NCI-H226 (cell line): ENCODE results near the gene SFXN4.

ENCODE experiments used
- DNase-seq: peaks from one replicate; pipeline ENCODE4 v3.0.0-alpha.2; 2015

SFXN4 gene

DNA sequence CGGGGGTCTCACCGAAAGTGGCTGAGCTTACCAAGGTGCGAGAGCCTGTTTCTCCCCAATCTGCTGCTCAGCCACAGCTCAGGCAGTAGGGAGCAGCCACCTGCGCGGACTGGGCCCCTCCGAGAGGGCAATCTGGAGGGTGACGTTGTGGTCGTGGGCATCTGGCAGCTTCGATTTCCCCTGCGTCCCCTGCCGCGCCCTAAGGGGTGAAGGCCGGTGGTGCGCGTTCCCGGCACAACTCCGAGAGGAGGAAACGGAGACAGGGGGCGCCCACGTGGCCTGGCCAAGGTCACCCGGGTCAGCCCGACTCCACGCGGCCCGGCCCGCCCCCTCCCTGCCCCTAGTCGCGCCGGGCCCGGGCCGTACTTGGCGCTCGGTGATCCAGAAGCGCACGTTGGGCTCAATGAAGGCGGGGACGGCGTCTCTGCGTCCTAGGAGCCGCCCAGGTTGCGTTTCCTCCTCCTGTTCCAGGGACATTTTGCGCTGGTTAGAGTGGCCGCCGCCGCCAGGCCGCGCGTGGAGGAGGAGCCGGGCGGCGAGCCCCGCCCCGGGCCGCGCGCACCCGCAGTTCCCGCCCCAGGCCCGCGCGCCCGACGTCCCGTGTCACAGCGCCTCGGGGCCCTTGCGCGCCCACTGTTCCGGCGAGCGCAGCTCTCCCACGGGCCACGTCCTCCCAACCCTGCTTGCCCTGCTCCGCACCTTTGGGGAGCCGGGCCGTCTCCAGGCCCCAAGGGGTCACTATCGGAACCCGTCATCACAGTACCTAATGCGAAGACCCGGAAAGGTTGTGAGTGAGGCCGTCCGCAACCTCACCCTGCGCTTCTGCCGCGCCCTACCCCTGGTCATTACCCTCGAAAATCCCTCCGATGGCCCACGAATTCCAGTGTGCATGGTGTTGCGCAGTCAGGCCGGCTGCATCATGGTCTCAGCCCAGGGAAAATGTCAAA lies at the start of gene SFXN4:
Gene SFXN4 (minus strand): TSS at position 544 of the 947 bp plus-strand sequence. CDS start 67 bp downstream, at position 477.
- DNase-seq, result peak; percentile 16

GRCh38 chr10:119211625-119212441 lies 46.3 kb upstream of the SFXN4 start:
- no peak for DNase-seq

DNA sequence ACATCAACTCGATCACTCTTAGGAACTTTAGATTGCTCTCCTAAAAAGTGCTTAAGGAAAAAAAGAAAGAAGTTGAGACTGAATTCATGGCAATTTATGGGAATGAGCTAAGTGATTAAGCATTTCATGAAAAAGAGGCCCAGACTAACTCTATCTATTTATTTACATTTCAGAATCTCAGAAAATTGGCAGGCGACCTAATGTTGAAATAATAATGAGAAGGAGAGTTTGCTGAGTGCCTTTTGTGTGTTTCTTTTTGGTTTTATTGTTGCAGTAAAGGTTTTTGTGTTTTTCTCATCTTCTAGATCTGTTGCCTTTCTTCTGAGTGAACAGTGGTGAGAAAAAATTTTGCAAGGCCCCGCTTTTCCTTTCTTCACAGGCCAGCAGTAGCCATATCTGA lies 45.7 kb upstream of the SFXN4 start:
- no peak for DNase-seq

GRCh38 chr10:119210633-119211032 lies 45.1 kb upstream of the SFXN4 start:
- DNase-seq, result no peak

- no peak for DNase-seq
These were observed 44.3 kb upstream of the SFXN4 start for GRCh38 chr10:119209736-119210355.

DNA sequence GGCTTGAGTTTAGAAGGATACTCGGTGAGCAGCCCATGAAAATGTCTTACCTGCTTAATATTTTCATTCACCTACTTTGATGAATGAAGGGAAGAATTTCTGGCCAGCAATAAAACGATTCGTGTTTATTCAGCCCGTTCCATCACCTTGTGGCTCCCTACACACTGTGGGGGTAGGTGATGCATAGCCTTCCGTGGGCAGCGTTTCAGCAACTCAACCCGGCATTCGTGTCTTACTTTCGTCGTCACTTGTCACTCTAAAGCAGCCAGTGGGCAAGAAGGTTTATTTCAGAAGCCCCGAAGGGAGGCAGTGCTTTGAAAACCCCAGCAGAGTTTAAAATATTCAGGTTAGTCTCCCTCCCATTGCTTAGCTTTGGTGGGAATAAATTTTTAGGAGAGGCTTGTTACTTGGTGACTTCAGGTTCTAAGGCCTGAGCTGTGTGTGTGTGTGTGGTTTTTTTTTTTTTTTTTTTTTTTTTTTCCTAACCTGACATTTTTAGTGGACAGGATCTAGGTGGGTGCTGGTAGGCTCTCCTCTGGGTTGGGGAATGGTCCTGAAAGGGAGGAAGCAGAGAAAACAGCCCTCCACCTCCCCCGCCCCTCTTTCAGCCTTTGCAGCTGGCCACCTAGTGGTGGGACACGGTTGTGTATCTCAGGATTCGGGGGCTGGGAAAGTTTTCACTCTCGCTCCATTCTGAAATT lies 43.7 kb upstream of the SFXN4 start:
- no peak for DNase-seq

DNA sequence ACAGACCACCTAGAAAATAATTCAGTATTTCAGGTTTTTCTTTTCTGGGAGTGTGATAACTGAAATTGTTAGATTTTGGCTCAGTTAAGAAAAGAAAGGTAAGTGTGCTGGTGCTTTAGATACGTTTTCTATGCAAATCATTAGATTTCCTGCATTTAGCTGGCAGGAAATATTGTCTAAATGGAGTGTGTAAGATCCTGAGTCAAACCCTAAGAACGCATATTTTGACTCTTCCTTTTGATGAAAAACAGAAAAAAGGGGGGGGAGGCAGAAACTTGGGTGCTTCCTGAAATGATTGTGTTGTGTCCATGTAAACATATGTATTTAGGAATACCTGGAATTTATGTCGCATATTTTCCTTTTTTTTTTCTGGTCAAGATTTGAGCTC lies 43.0 kb upstream of the SFXN4 start:
- no peak for DNase-seq

- DNase-seq, result no peak
These were observed 42.4 kb upstream of the SFXN4 start for GRCh38 chr10:119207713-119208552.

- peak; percentile 84 for DNase-seq
These were observed 41.8 kb upstream of the SFXN4 start, which contains the start of gene GRK5 for GRCh38 chr10:119207366-119207666. GRK5 (plus strand) TSS chr10:119207571; CDS start chr10:119207918, 347 bp downstream.

GRCh38 chr10:119206603-119207365 lies 41.3 kb upstream of the SFXN4 start:
- DNase-seq, result peak; percentile 26

GRCh38 chr10:119205894-119206602 lies 40.5 kb upstream of the SFXN4 start:
- no peak for DNase-seq

DNA sequence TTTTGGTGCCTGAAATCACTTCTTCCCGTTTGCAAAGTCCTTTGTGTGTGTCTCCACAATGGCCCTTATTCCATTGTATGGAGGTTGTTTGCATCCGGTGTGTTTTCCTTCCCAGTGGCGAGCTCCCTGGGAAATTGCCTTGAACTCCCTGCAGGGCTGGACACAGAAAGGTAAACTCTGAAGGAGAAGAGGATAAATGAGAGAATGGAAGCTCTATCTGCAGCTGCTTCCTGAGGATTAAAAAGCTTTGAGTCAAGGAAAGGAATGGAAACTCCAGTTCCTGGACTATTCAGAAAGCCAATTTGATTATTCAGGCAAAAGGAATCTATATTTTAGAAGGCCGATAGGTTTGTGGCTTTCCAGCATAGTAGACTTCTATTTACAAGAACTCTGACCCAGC lies 37.5 kb upstream of the SFXN4 start:
- no peak for DNase-seq

- DNase-seq, result no peak
These were observed 35.7 kb upstream of the SFXN4 start for GRCh38 chr10:119201233-119201632.

GRCh38 chr10:119199231-119199992 lies 33.9 kb upstream of the SFXN4 start:
- peak; percentile 36 for DNase-seq

DNA sequence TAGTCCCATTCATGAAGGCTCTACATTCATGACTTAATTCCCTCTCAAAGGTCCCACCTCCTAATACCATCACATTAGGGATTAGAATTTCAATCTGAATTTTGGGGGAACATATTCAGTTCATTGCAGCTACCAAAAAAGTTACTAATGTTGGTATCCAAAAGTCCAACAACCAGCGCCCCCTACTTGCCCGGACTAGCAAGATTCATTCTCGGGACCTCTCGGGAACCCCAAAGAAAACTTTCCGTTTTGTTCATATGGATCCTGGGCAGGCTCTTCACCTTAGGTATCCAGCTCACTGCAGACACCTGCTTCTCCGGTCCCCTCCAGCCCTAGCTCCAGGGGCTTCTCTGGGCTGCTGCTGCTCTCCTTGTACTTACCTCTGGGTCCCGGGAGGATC lies 32.9 kb upstream of the SFXN4 start:
- DNase-seq, result no peak

- no peak for DNase-seq
These were observed 32.4 kb upstream of the SFXN4 start for GRCh38 chr10:119197921-119198320.

GRCh38 chr10:119191881-119192280 lies 26.4 kb upstream of the SFXN4 start:
- peak; percentile 66 for DNase-seq

DNA sequence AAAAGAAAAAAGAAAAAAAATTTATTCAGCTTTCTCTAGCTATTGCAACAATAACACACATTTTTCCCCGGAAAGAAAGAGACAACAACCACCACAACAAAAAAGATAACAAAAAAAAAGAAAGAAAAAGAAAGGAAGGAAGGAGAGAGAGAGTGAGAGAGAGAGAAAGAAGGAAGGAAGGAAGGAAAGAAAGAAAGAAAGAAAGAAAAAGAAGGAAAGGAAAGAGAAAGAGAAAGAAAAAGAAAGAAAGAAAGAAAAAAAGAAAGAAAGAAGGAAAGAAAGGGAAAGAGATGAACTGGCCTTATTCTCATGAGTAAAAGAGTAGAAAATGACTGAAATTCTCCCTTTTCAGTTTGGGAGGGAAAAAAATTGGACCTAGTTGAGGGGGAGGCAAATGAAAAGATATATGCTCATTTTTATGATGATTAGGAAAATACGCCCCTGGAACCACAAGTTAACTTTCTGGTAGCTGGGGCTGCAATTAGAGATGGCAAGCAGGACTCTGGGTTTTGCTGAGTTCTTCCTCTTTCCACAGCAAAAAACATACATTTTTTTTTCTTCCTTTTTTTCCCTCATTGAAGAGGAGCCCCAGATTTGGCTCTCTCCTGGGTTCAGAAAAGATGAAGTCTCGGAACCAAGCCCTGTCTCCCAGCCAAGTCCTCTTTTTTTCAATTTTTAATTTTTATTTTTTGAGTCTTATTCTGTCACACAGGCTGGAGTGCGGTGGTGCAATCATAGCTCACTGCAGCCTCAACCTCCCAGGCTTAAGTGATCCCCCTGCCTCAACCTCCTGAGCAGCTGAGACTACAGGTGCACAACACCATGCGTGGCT lies 25.7 kb upstream of the SFXN4 start:
- DNase-seq, result no peak

DNA sequence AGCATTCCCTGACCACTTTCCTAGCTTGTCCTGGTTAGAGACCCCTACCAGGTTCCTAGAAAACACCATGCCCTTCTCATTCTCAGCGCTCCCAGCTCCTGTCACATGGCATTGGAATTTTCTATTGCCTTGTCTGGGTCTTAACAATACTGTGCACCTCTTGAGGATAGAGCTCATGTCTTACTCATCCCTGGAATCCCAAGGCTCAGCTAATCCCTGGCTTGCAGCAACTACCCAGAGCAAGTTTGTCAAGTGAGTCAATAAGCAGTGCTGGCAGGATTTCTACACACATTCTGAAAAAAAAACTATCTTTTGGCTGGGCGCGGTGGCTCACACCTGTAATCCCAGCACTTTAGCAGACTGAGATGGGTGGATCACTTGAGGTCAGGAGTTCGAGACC lies 24.8 kb upstream of the SFXN4 start:
- DNase-seq, result peak; percentile 92
